ENCODE results near the gene SND1. TPM values are rescaled to one million over a fixed set of nuclear protein-coding genes. Genes with fewer than 3 reads are reported as not detected.
"Not testable (repeated sequence)": the region's sequence is repeated elsewhere in the genome, so short reads cannot be mapped to it uniquely, and the experiment has no call there.

The SND1 gene
- total and polyA plus RNA-seq, 9 donors, result 88.3 to 125 (median 97.7) TPM

- H3K36me3 ChIP-seq (ENCODE audit: control insufficient read depth, insufficient read depth, low read length), result no peaks in the 10 kb centered on the region
- WGBS (ENCODE audit: insufficient coverage), result 92% methylated on average over 3 of the region's 4 CpGs
- H3K27me3 ChIP-seq (ENCODE audit: control insufficient read depth, insufficient read depth, low read length), result no peaks in the 10 kb centered on the region
- no peak overlapping the region for H3K27ac ChIP-seq (ENCODE audit: low read length)
- no peak for DNase-seq
- no peak overlapping the region for H3K4me3 ChIP-seq (ENCODE audit: low read length)
- peaks cover 7% of the 10 kb centered on the region for H3K4me1 ChIP-seq (ENCODE audit: control insufficient read depth, insufficient read depth, low read length)
- H3K9me3 ChIP-seq (replicated peaks; ENCODE audit: control insufficient read depth, low read depth, low read length), result no peaks in the 10 kb centered on the region
Measured at GRCh38 chr7:127897704-127898454, 245.9 kb downstream of the SND1 start.

- Histone ChIP-seq H3K4me1 (ENCODE audit: control insufficient read depth, insufficient read depth, low read length) (peaks cover 7% of the 10 kb centered on the region), H3K27ac (ENCODE audit: low read length) (no peak overlapping the region), H3K27me3 (ENCODE audit: control insufficient read depth, insufficient read depth, low read length) (no peaks in the 10 kb centered on the region), H3K4me3 (ENCODE audit: low read length) (no peak overlapping the region), H3K9me3 (replicated peaks; ENCODE audit: control insufficient read depth, low read depth, low read length) (no peaks in the 10 kb centered on the region), H3K36me3 (ENCODE audit: control insufficient read depth, insufficient read depth, low read length) (no peaks in the 10 kb centered on the region)
- 78% methylated on average over 2 of the region's 2 CpGs for WGBS (ENCODE audit: insufficient coverage)
- no peak for DNase-seq
Measured at GRCh38 chr7:127899411-127899810, 247.4 kb downstream of the SND1 start.

DNA sequence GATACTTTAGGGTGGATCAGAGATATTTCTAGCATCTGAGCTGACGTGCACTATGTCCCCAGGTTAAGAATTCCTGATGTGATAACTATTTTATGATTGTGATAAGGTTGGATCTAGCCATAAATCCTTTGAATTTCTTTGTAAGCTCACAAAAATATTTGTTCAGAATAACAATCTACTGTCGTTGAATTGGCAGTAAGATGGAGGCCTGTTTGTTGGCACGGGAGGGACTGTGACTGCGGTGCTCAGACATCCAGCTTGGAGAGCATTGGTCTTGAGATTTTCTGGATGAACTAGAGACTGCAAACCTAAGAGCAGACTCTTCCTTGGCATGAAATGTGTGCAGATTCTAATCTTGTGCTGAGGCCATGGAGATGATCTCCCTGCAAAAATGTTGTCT is 248.1 kb downstream of the SND1 start:
- no peak overlapping the region for H3K27ac ChIP-seq (ENCODE audit: low read length)
- H3K9me3 ChIP-seq (replicated peaks; ENCODE audit: control insufficient read depth, low read depth, low read length), result no peaks in the 10 kb centered on the region
- DNase-seq, result peak; percentile 32
- peaks cover 7% of the 10 kb centered on the region for H3K4me1 ChIP-seq (ENCODE audit: control insufficient read depth, insufficient read depth, low read length)
- H3K27me3 ChIP-seq (ENCODE audit: control insufficient read depth, insufficient read depth, low read length), result no peaks in the 10 kb centered on the region
- no peaks in the 10 kb centered on the region for H3K36me3 ChIP-seq (ENCODE audit: control insufficient read depth, insufficient read depth, low read length)
- WGBS (ENCODE audit: insufficient coverage), result 27% methylated on average over 3 of the region's 4 CpGs
- no peak overlapping the region for H3K4me3 ChIP-seq (ENCODE audit: low read length)

DNA sequence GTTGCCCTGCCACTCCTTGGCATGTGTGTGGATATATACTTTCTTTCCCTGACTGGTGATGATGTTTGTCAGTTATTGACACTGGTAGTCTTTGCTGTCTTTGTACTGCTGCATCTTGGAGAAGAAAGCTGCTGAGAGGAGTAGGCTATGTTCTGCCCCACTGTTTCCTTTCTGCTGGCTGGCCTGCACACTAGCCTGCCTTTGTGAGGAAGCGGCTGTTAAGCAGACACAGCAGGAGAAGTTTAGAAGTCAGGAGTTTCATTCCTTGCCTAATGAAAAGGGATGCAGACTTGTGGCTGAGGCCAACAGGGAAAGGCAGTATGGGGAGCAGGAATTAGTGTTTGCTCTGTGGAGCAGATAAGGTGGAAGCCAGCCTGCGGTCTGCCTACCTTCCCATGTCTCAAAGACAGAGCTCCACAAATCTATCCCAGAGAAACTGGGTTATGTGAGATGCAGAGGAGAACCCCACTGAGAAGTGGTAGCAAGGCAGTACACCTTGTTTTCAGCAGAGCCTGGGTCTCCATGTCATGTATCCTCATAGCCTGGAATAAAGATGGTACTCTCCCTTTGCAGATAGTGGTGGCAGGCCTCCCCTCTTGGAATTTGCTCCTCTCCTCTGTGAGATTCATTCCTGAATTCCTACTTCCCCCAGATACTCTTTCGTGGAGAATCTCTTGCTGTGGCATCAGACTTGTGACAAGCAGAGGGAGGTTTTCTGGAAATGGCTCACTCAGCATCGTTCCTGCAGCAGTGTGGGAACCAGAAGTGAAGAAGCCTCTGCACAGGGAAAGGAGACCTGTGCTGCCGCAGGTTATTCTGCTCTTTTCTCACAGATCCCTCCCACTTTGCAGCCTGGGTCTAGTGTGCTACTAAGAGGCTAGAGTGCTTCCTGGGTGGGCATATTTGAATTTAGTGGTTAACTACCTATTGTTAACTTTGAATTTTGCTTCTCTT is 249.0 kb downstream of the SND1 start:
- peak; percentile 23 for DNase-seq
- no peaks in the 10 kb centered on the region for H3K36me3 ChIP-seq (ENCODE audit: control insufficient read depth, insufficient read depth, low read length)
- no peak overlapping the region for H3K27ac ChIP-seq (ENCODE audit: low read length)
- peaks cover 7% of the 10 kb centered on the region for H3K4me1 ChIP-seq (ENCODE audit: control insufficient read depth, insufficient read depth, low read length)
- H3K4me3 ChIP-seq (ENCODE audit: low read length), result no peak overlapping the region
- no peaks in the 10 kb centered on the region for H3K9me3 ChIP-seq (replicated peaks; ENCODE audit: control insufficient read depth, low read depth, low read length)
- H3K27me3 ChIP-seq (ENCODE audit: control insufficient read depth, insufficient read depth, low read length), result no peaks in the 10 kb centered on the region
- 43% methylated on average over 2 of the region's 5 CpGs for WGBS (ENCODE audit: insufficient coverage)

DNA sequence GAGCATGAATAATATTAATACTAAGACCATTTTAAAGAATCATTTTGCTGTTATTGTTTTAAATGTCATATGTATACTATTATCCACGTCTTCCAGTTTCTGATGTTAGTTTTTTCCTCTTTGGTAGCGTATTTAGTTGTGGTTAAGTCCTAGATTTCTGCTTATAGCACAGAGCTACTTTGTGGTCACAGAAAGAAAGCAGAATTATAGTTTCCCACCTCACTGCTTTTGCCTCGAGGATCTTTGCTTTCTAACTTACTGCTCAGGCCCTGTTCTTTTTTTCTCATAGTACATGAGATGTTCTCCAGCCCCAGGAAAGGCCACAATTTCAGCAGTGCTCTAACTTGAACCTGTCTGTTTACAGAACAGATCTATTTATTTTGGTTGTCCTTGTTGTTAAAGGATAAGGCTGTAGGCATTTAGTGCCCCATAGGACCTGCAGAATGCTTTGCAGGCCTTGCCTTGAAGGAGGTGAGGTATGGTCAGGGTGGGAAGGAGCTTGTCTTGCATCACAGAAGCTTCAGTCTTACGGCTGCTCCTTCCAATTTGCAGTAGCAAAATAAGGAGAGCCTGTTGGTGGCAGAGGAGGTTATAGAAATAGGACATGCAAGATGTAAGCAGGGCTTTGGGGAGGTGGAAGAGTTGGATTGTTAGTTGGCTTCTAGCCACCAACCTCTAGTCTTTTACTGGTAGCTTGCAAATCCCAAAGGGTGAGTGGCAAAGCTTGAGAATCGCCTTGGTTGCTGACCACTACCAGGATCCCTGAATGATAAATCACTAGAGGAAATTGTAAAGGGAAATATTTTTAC is 250.1 kb downstream of the SND1 start:
- no peak for DNase-seq

DNA sequence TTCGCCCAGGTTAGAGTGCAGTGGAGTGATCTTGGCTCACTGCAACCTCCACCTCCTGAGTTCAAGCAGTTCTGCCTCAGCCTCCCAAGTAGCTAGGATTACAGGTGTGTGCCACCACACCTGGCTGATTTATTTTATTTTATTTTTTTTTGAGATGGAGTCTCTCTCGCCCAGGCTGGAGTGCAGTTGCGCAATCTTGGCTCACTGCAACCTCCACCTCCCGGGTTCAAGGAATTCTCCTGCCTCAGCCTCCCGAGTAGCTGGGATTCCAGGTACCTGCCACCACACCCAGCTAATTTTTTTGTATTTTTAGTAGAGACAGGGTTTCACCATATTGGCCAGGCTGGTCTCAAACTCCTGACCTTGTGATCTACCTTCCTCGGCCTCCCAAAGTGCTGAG is 250.8 kb downstream of the SND1 start:
- WGBS (ENCODE audit: insufficient coverage), result 100% methylated on average over 1 of the region's 6 CpGs
- not testable (repeated sequence) for H3K36me3 ChIP-seq (ENCODE audit: control insufficient read depth, insufficient read depth, low read length); H3K9me3 ChIP-seq (replicated peaks; ENCODE audit: control insufficient read depth, low read depth, low read length); H3K4me1 ChIP-seq (ENCODE audit: control insufficient read depth, insufficient read depth, low read length); H3K4me3 ChIP-seq (ENCODE audit: low read length); DNase-seq; H3K27me3 ChIP-seq (ENCODE audit: control insufficient read depth, insufficient read depth, low read length); H3K27ac ChIP-seq (ENCODE audit: low read length)

More for the DNA sequence above, 250.1 kb downstream of the SND1 start:
- Histone ChIP-seq H3K9me3 (replicated peaks; ENCODE audit: control insufficient read depth, low read depth, low read length) (no peaks in the 10 kb centered on the region), H3K4me3 (ENCODE audit: low read length) (no peak overlapping the region), H3K36me3 (ENCODE audit: control insufficient read depth, insufficient read depth, low read length) (no peaks in the 10 kb centered on the region), H3K4me1 (ENCODE audit: control insufficient read depth, insufficient read depth, low read length) (peaks cover 5% of the 10 kb centered on the region), H3K27ac (ENCODE audit: low read length) (no peak overlapping the region), H3K27me3 (ENCODE audit: control insufficient read depth, insufficient read depth, low read length) (no peaks in the 10 kb centered on the region)
- 62% methylated on average over 2 of the region's 5 CpGs for WGBS (ENCODE audit: insufficient coverage)

GRCh38 chr7:127903892-127904669 is 252.1 kb downstream of the SND1 start:
- no peaks in the 10 kb centered on the region for H3K9me3 ChIP-seq (replicated peaks; ENCODE audit: control insufficient read depth, low read depth, low read length)
- H3K36me3 ChIP-seq (ENCODE audit: control insufficient read depth, insufficient read depth, low read length), result no peaks in the 10 kb centered on the region
- peaks cover 5% of the 10 kb centered on the region for H3K4me1 ChIP-seq (ENCODE audit: control insufficient read depth, insufficient read depth, low read length)
- no peak overlapping the region for H3K4me3 ChIP-seq (ENCODE audit: low read length)
- H3K27ac ChIP-seq (ENCODE audit: low read length), result no peak overlapping the region
- 100% methylated on average over 1 of the region's 4 CpGs for WGBS (ENCODE audit: insufficient coverage)
- DNase-seq, result peak; percentile 40
- H3K27me3 ChIP-seq (ENCODE audit: control insufficient read depth, insufficient read depth, low read length), result no peaks in the 10 kb centered on the region

- H3K4me3 ChIP-seq (ENCODE audit: low read length), result no peak overlapping the region
- H3K27me3 ChIP-seq (ENCODE audit: control insufficient read depth, insufficient read depth, low read length), result no peaks in the 10 kb centered on the region
- H3K4me1 ChIP-seq (ENCODE audit: control insufficient read depth, insufficient read depth, low read length), result peaks cover 5% of the 10 kb centered on the region
- WGBS (ENCODE audit: insufficient coverage), result 61% methylated on average over 2 of the region's 6 CpGs
- H3K9me3 ChIP-seq (replicated peaks; ENCODE audit: control insufficient read depth, low read depth, low read length), result no peaks in the 10 kb centered on the region
- DNase-seq, result no peak
- H3K27ac ChIP-seq (ENCODE audit: low read length), result no peak overlapping the region
- H3K36me3 ChIP-seq (ENCODE audit: control insufficient read depth, insufficient read depth, low read length), result no peaks in the 10 kb centered on the region
Measured at GRCh38 chr7:127904670-127904985, 252.6 kb downstream of the SND1 start.

DNA sequence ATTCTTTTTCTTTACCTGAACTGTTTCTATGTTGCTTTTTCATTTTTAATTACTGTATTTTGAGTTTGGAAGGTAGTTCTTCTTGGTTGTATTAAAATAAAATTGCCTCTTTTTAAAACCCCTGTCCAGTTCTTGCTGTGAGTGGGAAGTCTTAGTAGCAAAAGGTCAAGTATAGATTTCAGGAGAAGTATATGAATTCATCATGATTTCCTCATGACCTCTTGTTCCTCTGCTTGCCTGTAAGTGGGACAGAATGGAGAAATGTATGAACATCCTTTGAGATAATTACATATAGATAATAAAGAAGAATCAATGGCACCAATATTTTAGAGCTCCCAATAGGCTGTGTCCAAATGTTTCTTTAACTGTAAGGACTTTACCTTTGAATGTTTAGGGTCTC is 253.0 kb downstream of the SND1 start:
- Histone ChIP-seq H3K4me3 (ENCODE audit: low read length) (no peak overlapping the region), H3K27ac (ENCODE audit: low read length) (no peak overlapping the region), H3K4me1 (ENCODE audit: control insufficient read depth, insufficient read depth, low read length) (peaks cover 5% of the 10 kb centered on the region), H3K27me3 (ENCODE audit: control insufficient read depth, insufficient read depth, low read length) (no peaks in the 10 kb centered on the region), H3K9me3 (replicated peaks; ENCODE audit: control insufficient read depth, low read depth, low read length) (no peaks in the 10 kb centered on the region), H3K36me3 (ENCODE audit: control insufficient read depth, insufficient read depth, low read length) (no peaks in the 10 kb centered on the region)
- no peak for DNase-seq

All from muscle of leg (tissue), 11 donors.